GM18519 (cell line): ENCODE data around the gene DNAH9.
"Not testable (repeated sequence)": the region's sequence is repeated elsewhere in the genome, so short reads cannot be mapped to it uniquely, and the experiment has no call there.

Experiments
- ATAC-seq: cut with Tn5 transposase; IDR thresholded peaks from one replicate; pipeline ENCODE4 v1.9.1; 2021; ENCODE audit warnings: mild to moderate bottlenecking, moderate library complexity; ENCODE audit not compliant: unreplicated experiment, low FRiP score

The DNAH9 gene

DNA sequence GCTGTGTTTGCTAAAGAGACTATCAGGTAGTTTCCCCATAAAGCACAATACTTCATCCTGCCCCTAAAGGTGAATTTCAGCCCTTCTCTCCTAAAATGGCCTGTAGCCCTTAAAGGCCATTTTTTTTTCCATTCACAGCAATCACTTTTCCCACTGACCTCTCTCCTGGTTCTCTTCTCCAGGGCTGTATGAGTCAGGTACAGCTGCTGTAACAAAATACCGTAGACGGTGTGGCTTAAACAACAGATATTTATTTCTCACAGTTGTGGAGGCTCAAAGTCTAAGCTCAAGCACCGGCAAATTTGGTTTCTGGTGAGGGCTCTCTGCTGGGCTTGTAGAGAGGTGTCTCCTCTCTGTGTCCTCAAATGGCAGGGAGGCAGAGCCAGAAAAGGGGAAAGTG lies 354.3 kb downstream of the DNAH9 start:
- ATAC-seq = no peak

DNA sequence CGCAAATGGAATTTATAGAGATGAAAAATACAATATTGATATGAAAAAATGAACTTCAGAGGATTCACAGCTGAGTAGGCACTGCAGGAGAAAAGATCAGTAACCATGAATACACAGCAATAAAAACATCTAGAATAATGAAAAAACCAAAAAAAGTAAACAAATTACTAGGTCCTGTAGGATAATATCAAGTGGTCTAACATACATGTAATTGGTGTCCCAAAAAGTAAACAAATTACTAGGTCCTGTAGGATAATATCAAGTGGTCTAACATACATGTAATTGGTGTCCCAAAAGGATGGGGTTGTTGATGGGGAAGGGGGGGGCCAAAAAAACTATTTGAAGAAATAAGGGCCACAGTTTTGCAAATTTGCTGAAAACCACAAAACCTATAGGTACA lies 355.7 kb downstream of the DNAH9 start:
- ATAC-seq = no peak

- no peak for ATAC-seq
These were observed 356.7 kb downstream of the DNAH9 start for GRCh38 chr17:11954936-11955335.

GRCh38 chr17:11969565-11969964 lies 371.3 kb downstream of the DNAH9 start:
- ATAC-seq = no peak

GRCh38 chr17:11972741-11973140 lies 374.5 kb downstream of the DNAH9 start:
- ATAC-seq = not testable (repeated sequence)

DNA sequence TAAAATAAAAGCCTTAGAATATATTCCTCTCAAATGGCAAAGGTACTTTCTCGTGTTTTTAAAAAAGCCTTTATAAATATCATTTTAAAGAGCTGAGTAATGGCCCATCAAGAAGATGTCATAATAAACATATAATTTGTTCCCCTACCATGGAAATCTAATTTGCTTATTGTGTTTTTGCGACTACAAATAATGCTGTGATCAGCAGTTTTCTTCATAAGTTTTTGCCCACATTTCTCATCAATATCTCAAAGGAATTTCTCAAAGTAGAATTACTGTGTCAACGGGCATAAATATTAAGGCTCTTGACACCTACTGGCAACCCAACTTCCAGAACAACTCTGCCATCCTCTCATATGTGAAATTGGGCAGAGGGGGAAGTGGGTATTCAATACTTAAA lies 381.5 kb downstream of the DNAH9 start:
- no peak for ATAC-seq

DNA sequence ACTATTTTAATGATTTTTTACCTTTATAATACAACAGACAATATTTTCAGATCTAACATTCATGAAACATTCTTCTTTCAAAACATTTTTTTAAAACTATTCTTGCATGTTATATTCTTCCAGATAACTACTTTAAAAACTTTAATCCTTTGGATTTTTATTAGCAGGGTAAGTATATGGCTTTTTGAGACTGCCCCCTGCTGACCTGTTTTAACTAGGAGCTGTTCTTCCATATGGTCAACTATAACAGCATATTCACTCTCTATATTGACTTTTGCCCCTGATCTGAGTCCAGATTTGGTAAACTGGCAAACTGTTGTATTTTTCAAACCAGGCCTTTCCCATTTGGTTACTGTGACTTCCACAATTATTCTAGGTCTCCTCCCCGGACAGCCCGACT lies 382.5 kb downstream of the DNAH9 start:
- ATAC-seq = no peak

DNA sequence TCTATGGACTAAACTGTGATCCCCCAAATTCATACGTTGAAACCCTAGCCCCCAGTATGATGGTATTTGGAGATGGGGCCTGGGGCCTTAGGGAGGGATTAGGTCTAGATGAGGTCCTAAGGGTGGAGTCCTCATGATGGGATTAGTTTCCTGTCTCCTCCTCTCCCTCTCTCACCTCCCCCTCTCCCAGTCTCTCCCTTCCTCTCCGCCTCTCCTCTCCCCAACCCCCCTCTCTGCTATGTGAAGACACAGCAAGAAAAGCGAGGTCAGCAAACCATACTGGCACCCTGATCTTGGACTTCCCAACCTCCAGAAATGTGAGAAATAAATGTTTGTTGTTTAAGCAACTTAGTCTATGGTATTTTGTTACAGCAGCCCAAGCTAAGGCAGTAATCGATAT lies 383.6 kb downstream of the DNAH9 start:
- ATAC-seq = no peak

DNA sequence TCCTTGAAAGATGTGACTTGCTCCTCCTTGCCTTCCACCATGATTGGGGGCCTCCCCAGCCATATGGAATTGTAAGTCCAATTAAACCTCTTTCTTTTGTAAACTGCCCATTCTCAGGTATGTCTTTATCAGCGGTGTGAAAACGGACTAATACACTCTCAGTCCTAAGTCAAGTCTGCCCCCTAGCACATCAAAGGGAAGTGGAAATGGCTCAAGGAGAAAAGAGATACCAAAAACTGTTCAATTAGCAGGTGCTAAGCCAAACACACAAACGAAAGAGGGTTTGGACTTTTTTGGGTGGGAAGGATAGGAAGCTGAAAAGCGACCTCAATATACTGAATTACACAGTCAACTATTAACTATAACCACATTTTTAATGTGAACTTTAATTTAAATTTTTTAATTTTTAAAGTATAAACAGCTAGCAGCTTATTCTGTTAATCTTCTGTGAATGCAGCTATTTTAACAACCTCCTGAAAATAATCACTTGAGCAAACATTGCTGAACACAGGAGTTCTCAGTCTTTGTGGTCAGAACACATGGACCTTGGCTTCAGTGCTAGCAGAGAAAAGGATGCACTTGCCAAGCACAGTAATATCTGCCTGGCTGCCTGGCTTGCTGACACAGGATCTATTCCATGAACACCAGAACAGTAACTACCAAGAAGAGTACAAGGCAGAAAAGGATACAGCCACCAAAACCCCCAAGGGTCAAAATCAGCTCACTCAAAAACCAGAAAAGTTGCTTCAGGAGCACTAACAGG lies 388.1 kb downstream of the DNAH9 start:
- no peak for ATAC-seq

GRCh38 chr17:11986942-11987329 lies 388.7 kb downstream of the DNAH9 start:
- ATAC-seq = no peak

DNA sequence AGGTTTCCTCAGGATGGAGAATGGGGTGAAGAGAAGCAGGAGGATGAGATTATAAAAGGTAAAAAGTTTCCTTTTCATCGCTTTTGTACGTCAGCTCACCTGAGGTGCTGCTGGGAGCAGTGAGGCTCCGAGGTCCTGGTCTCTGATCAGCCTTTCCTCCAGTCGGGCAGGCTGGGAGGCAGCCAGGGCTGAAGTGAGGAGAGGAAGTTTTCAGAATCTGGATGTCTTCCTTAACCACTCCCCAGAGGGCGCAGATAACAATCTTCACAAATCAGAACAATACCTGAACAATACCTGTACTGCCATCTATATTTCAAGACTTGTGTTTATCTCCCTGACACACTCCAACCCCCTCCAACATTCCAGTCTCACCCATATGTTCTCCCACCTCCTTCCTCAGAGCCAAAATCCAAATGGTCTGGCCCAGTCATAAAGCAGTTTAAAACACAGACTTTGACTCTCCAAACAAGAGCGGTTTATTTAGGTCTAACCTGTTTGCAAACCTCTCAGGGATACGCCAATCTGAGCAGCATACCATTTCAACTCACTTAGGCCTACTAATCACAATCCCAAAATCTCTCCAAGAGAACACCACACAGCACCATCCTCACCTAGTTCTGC lies 392.2 kb downstream of the DNAH9 start:
- no peak for ATAC-seq

DNA sequence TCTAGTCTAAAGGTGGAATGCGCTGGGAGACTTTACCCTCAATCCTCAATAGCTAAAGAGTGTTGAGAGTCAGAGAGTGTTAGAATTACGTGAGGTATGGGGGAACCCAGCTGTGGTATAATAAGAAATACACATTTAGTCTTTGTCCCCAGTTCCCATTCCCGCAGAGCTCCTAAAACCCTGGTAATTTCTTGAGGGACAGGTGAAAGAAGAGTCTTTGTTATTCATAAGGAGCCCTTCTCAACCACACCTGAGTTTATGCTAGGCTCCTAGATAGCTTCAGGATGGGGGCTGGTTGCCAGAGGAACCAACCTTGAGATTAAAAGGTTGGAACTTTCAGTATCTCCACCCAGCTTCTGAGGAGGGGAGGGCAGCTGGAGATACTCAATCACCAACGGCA lies 393.2 kb downstream of the DNAH9 start:
- ATAC-seq = no peak

DNA sequence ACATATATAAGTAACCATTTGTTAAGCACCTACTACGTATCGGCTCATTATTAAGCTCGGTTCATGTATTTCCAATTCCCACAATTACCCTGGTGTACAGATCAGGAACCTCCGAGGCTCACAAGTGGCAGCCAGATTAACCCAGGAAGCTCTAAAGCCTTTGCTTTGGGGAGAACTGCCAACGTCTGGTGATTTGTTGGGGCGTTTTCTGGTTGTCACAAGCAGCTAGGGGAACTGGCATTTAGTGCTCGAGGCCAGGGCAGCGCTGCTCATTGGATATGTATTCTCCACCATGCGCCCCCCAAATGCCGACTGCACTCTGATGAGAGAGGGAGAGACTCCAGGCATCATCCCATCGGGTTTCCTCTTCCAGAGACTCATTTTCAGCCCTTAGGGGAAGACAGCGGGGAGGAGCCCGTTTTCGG lies 398.5 kb downstream of the DNAH9 start:
- peak; percentile 27 for ATAC-seq

- peak; percentile 93 for ATAC-seq
These were observed 399.1 kb downstream of the DNAH9 start, which contains the start of gene ZNF18 for GRCh38 chr17:11997147-11997971. TSS of gene ZNF18 (minus strand) at chr17:11997475. CDS start at chr17:11992829, 4,646 bp downstream.

GRCh38 chr17:11997972-11998233 lies 399.6 kb downstream of the DNAH9 start:
- no peak for ATAC-seq

DNA sequence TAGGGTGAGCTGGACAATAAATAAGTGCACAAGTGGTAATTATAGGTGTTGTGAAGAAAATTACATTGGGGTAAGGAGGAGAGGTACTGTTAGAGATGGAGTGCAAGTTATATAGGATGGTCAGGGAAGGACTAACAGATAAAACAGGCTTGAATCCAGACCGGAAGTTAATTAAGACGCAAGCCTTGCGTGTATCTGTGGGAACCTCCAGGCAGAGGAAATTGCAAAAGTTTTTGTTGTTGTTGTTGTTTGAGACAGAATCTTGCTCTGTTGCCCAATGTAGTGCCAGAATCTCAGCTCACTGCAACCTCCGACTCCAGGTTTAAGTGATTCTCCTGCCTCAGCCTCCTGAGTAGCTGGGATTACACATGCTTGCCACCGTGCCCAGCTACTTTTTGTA lies 401.4 kb downstream of the DNAH9 start:
- ATAC-seq = no peak

- ATAC-seq = no peak
These were observed 409.2 kb downstream of the DNAH9 start for GRCh38 chr17:12007466-12007865.
